Mammary epithelial cell (primary cell): ENCODE data around the gene CEP128.

Experiments
- CTCF ChIP-seq, 2 donors: IDR thresholded peaks in 1 of 2; conservative IDR thresholded peaks in 1 of 2; 2 replicates each; pipeline ENCODE4 v1.5.1; 2011 to 2012; ENCODE audit warnings: inconsistent platforms in 2 of 2, low read length in 2 of 2, mild to moderate bottlenecking in 2 of 2, control low read depth in 1 of 2, low read depth in 1 of 2; ENCODE audit not compliant: insufficient read depth in 1 of 2; ENCODE audit errors: extremely low read depth in 1 of 2
- EZH2 ChIP-seq: IDR thresholded peaks from 2 replicates; pipeline ENCODE4 v1.6.1; 2012; ENCODE audit warnings: low read length, inconsistent platforms, borderline replicate concordance

DNA sequence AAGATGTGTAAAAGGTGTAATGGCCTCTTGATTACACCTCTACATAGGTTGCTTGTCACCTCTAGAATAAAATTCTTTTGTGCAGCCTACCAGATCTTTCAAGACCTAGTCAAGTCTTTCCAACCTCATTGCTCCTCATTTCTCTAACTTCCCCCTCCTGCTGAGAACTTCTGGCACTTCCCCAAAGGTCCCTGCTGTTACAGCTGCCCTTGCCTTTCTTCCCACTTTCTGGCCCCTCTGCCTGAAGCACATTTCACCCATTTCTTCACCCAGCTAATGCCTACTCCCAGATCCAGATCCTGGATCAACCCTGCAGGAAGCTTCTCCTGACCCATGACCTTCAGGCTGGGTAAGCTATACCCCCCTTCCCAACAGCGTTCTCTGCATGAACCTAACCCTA is 15.4 kb upstream of the CEP128 start:
- TF ChIP-seq CTCF (conservative IDR thresholded peaks at IDR 0.05 in 1 of 2, IDR thresholded peaks at IDR 0.05 in 1 of 2; ENCODE audit: extremely low read depth in 1 of 2, insufficient read depth in 1 of 2, low read depth in 1 of 2, low read length in 2 of 2) (no peak), EZH2 (no peak)
